NCI-H2171 treated with DMSO at 0.1 percent for 48 hours (cell line): ENCODE results near the gene KLF12.

Source experiments
- DNase-seq: peaks from one replicate; lab custom pipeline; 2025; lab: John Stamatoyannopoulos, UW

KLF12 gene

GRCh38 chr13:74134221-74134776 lies at the start of gene KLF12:
Gene KLF12 (minus strand): TSS chr13:74134404.
- peak; percentile 95 for DNase-seq

GRCh38 chr13:74182491-74182890 lies 48.3 kb upstream of the KLF12 start:
- no peak for DNase-seq

GRCh38 chr13:74174810-74175209 lies 40.6 kb upstream of the KLF12 start:
- DNase-seq = no peak

GRCh38 chr13:74173822-74174221 lies 39.6 kb upstream of the KLF12 start:
- DNase-seq = no peak

- DNase-seq = no peak
These were observed 37.4 kb upstream of the KLF12 start for GRCh38 chr13:74171641-74172040.

GRCh38 chr13:74169676-74170075 lies 35.5 kb upstream of the KLF12 start:
- no peak for DNase-seq

- DNase-seq = no peak
These were observed 34.1 kb upstream of the KLF12 start for GRCh38 chr13:74168263-74168675.

GRCh38 chr13:74166261-74167004 lies 32.2 kb upstream of the KLF12 start:
- DNase-seq = no peak

GRCh38 chr13:74162782-74163181 lies 28.6 kb upstream of the KLF12 start:
- DNase-seq = no peak

- no peak for DNase-seq
These were observed 27.9 kb upstream of the KLF12 start for GRCh38 chr13:74162135-74162534.

GRCh38 chr13:74158571-74159352 lies 24.6 kb upstream of the KLF12 start:
- no peak for DNase-seq

GRCh38 chr13:74158028-74158427 lies 23.8 kb upstream of the KLF12 start:
- DNase-seq = no peak

- DNase-seq = no peak
These were observed 20.8 kb upstream of the KLF12 start for GRCh38 chr13:74154981-74155380.

- no peak for DNase-seq
These were observed 19.1 kb upstream of the KLF12 start for GRCh38 chr13:74153316-74153715.

GRCh38 chr13:74151859-74152258 lies 17.7 kb upstream of the KLF12 start:
- DNase-seq = no peak

GRCh38 chr13:74148352-74148751 lies 14.1 kb upstream of the KLF12 start:
- no peak for DNase-seq

- DNase-seq = peak; percentile 95
These were observed 11.2 kb upstream of the KLF12 start for GRCh38 chr13:74145249-74145975.

GRCh38 chr13:74144269-74144668 lies 10.1 kb upstream of the KLF12 start:
- no peak for DNase-seq

- no peak for DNase-seq
These were observed 8.1 kb upstream of the KLF12 start for GRCh38 chr13:74142257-74142656.

GRCh38 chr13:74138241-74138640 lies 4.0 kb upstream of the KLF12 start:
- no peak for DNase-seq

- peak; percentile 69 for DNase-seq
These were observed 2.0 kb upstream of the KLF12 start for GRCh38 chr13:74136084-74136658.
